AG09309 (cell line): Measurements from ENCODE around the gene SPAG4.
A peak's percentile ranks its signal among the peaks of the same experiment; 100 is the strongest.

ENCODE experiments used
- DNase-seq: peaks from one replicate; pipeline ENCODE4 v3.0.0-alpha.2; 2010; ENCODE audit warnings: low read depth
- H3K4me3 ChIP-seq: 2 replicates; pipeline ENCODE4 v1.5.1; 2011; ENCODE audit warnings: mild to moderate bottlenecking, low read depth, low read length, moderate library complexity; ENCODE audit not compliant: control insufficient read depth
- CTCF ChIP-seq: IDR thresholded peaks from 2 replicates; pipeline ENCODE4 v1.5.1; 2011; ENCODE audit warnings: mild to moderate bottlenecking, low read depth, low read length, inconsistent platforms; ENCODE audit not compliant: insufficient read depth, control insufficient read depth; ENCODE audit errors: missing control alignments

SPAG4 gene

GRCh38 chr20:35602851-35603495 is 12.7 kb upstream of the SPAG4 start:
- no peak for TF ChIP-seq CTCF
- DNase-seq: no peak

DNA sequence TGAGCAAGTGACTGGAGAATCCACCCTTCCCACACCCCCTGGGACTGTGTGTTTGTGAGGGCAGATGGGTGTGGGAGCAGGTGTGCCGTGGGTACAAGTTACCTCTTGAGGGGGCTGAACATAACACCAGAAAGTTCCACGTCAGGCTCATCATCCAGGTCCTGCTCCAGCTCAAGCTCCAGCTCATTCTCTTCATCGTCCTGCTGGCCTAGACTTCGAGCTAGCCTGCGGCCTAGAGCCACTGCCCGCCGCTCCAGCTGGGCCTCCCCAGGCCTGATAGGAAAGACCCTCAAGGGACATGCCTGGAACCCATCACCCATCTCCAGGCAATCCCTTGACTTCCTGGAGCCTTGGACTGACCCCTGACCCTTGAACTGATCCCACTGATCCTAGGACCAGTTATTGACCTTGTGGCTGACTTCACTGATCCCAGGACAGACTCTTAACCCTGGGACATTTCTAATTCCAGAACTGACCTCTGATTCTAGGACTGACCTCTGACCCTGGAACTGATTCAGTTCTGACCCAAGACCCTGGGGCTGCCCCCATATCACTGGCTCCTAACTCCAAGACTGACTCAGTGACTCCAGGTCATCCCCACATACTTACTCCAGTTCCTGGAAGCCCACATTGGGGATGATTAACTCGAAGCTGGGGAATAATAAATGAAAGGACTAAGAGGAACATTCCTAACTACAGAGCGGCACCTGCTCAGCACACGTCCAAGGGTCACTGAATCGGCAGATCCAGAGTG is 11.8 kb upstream of the SPAG4 start:
- no peak overlapping the region for H3K4me3 ChIP-seq
- TF ChIP-seq CTCF: no peak
- DNase-seq: no peak

More at GRCh38 chr20:35602851-35603495, 12.7 kb upstream of the SPAG4 start:
- H3K4me3 ChIP-seq: no peak overlapping the region

- no peak for DNase-seq
- peak; percentile 36 for TF ChIP-seq CTCF
- no peak overlapping the region for H3K4me3 ChIP-seq
These were observed 11.2 kb upstream of the SPAG4 start for GRCh38 chr20:35604449-35604747.

GRCh38 chr20:35606127-35606526 is 9.5 kb upstream of the SPAG4 start:
- no peak for TF ChIP-seq CTCF

GRCh38 chr20:35607003-35607735 is 8.5 kb upstream of the SPAG4 start:
- DNase-seq: no peak
- no peak for TF ChIP-seq CTCF
- no peak overlapping the region for H3K4me3 ChIP-seq

More at GRCh38 chr20:35606127-35606526, 9.5 kb upstream of the SPAG4 start:
- no peak overlapping the region for H3K4me3 ChIP-seq
- no peak for DNase-seq

GRCh38 chr20:35610833-35611427 is 4.7 kb upstream of the SPAG4 start:
- TF ChIP-seq CTCF: no peak
- H3K4me3 ChIP-seq: no peak overlapping the region
- DNase-seq: no peak
